ENCODE data around the gene RPL10A.

The RPL10A gene

DNA sequence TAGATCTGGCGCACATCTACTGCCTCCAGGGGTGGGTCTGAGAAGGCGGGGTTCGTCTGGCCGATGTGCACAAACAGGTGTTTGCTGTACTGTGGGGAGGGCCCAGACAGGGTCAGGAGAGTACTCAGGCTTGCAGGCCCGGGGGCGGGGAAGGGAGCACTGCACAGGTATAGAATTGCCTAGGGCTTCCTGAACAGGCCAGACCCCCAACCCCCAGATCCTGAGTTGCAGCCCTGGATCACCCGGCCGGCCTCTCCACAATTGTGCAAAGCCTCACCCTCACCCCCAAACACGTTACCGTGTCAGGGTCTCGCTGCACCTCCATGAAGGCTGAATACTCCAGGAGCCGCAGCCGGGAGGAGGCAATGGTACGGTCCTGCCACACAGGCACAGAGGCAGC is 7.8 kb downstream of the RPL10A start:
- TF ChIP-seq, protein P1, sequence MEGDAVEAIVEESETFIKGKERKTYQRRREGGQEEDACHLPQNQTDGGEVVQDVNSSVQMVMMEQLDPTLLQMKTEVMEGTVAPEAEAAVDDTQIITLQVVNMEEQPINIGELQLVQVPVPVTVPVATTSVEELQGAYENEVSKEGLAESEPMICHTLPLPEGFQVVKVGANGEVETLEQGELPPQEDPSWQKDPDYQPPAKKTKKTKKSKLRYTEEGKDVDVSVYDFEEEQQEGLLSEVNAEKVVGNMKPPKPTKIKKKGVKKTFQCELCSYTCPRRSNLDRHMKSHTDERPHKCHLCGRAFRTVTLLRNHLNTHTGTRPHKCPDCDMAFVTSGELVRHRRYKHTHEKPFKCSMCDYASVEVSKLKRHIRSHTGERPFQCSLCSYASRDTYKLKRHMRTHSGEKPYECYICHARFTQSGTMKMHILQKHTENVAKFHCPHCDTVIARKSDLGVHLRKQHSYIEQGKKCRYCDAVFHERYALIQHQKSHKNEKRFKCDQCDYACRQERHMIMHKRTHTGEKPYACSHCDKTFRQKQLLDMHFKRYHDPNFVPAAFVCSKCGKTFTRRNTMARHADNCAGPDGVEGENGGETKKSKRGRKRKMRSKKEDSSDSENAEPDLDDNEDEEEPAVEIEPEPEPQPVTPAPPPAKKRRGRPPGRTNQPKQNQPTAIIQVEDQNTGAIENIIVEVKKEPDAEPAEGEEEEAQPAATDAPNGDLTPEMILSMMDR (IDR thresholded peaks at IDR 0.05; ENCODE audit: insufficient read depth, missing control alignments), result no peak
- FAIRE-seq (no peak), DNase-seq (ENCODE audit: insufficient read length, low spot score) (no peak)

DNA sequence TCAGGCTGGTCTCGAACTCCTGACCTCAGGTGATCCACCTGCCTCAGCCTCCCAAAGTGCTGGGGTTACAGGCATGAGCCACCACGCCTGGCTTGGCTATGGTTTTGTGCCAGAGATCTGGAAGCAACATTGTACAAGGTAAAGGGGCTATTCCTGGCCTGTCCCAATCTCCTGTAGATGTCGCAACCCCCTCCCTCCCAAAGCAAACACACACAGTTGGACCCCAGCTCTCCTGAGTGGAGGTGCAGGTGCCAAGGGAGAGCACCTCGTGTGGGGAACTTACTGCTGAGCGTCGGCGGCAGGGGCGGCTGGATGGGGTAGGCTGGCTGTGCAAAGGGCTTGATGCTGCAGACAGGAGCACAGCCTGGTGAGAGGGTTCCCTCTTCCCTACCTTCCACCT is 8.8 kb downstream of the RPL10A start:
- FAIRE-seq (no peak), DNase-seq (ENCODE audit: insufficient read length, low spot score) (no peak)
- TF ChIP-seq, protein P1 (IDR thresholded peaks at IDR 0.05; ENCODE audit: insufficient read depth, missing control alignments), result no peak

DNA sequence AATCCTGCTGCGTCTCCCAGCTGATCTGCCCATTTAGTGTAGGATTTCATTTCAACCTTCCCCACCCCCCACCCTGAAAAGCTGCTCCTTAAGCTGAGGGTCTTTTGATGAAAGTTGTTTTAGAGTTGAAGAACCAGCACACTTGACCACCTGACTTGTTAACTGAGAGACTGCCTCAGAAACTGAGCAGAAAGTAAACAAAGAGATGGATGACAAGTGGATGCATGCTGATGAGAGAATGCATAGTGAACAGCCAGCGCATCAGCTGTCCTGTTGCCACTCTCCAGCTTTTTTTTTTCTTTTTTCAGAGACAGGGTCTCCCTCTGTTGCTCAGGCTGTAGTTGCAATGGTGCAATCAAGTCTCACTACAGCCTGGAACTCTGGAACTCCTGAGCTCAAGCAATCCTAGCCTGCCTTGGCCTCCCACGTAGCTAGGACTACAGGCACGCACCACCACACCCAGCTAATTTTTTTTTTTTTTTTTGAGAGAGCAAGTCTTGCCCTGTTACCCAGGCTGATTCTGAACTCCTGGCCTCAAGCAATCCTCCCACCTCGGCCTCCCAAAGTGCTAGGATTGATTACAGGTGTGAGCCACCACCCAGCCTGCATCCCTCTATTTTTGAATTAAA is 9.5 kb downstream of the RPL10A start:
- TF ChIP-seq, protein P1 (IDR thresholded peaks at IDR 0.05; ENCODE audit: insufficient read depth, missing control alignments), result no peak
- FAIRE-seq, result no peak
- DNase-seq (ENCODE audit: insufficient read length, low spot score), result no peak

DNA sequence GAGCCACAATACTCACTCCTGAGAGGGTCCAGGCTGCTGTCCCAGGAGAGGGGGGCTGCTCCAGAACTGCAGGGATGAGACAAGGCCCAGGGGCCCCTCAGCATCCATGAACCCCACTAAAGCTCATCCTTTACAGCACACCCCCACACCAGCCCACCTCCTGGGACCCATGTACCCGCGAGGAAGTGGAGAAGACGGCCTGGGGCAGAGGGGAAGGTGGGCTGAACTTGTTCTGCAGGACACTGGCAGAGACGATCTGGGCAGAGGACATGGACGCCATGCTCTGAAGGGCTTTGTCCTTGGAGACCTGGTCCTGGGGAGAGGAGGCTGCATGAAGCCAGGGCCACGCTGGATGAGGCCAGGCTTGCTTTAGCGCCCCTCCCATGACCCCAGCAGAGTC is 10.1 kb downstream of the RPL10A start:
- DNase-seq (ENCODE audit: insufficient read length, low spot score) (no peak), FAIRE-seq (no peak)
- TF ChIP-seq, protein P1 (IDR thresholded peaks at IDR 0.05; ENCODE audit: insufficient read depth, missing control alignments), result no peak

DNA sequence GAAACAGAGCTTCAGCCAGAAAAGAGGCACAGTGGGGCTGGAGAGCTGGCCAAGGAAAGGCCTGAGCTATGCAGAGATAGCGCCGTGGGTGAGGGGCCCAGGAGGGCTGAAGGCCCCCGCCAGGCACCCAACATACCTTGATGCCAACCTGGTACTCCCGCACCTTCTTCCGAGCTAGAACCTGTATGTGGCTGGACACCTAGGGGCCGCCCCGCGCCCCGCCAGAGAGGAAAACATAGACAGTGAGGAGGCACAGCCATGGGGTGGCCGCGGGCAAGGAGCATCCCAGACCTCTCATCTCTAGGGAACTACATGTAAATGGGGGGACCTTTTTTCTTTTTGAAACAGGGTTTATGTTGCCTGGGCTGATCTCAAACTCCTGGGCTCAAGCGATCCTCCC is 12.0 kb downstream of the RPL10A start:
- no peak for FAIRE-seq
- TF ChIP-seq, protein P1 (IDR thresholded peaks at IDR 0.05; ENCODE audit: insufficient read depth, missing control alignments), result no peak

DNA sequence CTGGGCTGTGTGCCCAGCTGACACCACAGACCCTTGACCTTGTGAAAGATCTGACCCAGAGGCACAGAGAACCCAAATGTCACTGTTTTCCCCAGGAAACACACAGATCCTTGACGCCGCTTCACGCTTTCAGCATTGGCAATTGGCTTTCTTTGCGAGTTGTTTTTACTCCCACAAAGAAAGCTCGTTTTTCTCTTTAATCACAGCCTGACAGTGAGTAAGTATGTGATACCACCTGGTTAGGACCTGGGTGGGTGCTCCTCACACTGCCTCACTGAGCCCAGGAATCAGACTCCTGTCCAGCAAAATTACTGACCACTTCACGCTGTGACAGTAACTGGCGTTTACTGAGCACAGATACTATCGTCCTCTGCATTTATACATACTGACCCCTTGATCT is 13.0 kb downstream of the RPL10A start:
- DNase-seq (ENCODE audit: insufficient read length, low spot score) (no peak), FAIRE-seq (no peak)
- TF ChIP-seq, protein P1 (IDR thresholded peaks at IDR 0.05; ENCODE audit: insufficient read depth, missing control alignments), result no peak

More for the DNA sequence above, 12.0 kb downstream of the RPL10A start:
- DNase-seq (ENCODE audit: insufficient read length, low spot score), result no peak

DNA sequence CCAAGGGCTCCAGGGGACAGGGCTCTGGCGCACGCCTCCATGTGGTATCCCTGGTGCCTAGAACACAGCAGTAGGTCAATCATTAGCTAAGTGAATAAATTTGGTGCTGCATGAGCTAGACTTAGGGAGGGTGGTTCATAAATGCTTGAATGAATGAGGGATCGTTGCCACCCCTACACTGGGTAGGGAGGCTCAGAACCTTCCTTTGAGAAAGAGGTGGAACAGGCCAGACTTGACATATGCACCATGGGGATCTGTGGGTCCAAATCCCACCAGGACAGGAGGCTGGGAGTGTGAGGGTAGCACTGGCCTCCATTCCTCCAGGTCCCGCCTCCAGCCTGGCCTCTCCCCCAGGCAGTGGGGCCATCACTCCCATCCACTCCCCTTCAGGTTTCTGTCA is 14.9 kb downstream of the RPL10A start:
- DNase-seq (ENCODE audit: insufficient read length, low spot score) (no peak), FAIRE-seq (no peak)
- TF ChIP-seq, protein P1 (IDR thresholded peaks at IDR 0.05; ENCODE audit: insufficient read depth, missing control alignments), result no peak
